Measurements from ENCODE around the gene IER2. TPM values are rescaled to one million over a fixed set of nuclear protein-coding genes. Genes with fewer than 3 reads are reported as not detected.

Gene IER2
- total and polyA plus RNA-seq, 9 of the 15 experiments (the other 6 are each of a cell fraction or from before 2014, with no cell fraction given) = 4.5 to 205 (median 23.7) TPM

DNA sequence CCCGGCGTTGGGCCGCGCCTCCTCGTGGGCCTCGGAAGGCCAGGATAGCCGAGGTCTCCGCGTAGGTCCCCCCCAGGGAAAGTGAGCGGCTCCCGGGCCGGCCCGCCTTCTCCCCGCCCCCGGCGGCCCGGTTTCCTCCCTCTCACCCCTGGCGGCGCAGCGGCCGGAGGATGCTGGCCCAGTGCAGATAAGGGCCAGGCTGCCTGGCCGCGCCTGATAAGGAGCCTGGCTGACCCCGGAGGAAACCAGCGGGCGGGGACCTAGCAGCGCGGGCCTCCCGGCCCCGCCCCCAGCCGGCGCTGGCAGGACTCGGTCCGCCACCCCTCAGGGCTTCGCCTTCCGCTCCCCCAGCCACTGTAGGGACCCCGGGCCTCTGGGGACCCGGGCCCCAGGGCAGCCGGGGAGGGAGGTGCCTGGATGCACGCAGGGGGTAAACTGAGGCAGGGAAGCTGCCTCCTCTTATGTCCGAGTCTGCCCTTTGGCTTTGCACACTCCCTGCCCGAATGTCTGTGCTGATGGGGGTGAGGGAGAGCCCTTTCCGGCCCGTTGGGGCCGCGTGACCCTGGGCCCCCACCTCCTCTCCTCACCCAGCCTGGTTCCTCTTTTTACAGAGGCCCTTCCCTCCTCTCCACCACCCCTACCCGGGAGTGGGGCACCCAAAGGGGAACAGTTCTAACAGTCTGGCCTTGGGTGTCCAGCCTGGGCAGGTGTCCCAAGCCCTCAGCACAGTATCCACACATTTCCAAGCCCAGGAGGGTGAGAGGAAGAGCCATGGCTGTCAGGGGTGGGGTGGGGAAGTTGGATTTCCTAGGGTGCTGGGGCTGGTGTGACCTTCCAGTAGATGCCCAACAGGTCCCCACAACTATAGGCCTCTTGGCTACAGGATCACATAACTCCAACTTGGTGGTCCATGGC lies 47.3 kb upstream of the IER2 start, which contains the start of gene LYL1 (continued):
- TF ChIP-seq, protein P1, sequence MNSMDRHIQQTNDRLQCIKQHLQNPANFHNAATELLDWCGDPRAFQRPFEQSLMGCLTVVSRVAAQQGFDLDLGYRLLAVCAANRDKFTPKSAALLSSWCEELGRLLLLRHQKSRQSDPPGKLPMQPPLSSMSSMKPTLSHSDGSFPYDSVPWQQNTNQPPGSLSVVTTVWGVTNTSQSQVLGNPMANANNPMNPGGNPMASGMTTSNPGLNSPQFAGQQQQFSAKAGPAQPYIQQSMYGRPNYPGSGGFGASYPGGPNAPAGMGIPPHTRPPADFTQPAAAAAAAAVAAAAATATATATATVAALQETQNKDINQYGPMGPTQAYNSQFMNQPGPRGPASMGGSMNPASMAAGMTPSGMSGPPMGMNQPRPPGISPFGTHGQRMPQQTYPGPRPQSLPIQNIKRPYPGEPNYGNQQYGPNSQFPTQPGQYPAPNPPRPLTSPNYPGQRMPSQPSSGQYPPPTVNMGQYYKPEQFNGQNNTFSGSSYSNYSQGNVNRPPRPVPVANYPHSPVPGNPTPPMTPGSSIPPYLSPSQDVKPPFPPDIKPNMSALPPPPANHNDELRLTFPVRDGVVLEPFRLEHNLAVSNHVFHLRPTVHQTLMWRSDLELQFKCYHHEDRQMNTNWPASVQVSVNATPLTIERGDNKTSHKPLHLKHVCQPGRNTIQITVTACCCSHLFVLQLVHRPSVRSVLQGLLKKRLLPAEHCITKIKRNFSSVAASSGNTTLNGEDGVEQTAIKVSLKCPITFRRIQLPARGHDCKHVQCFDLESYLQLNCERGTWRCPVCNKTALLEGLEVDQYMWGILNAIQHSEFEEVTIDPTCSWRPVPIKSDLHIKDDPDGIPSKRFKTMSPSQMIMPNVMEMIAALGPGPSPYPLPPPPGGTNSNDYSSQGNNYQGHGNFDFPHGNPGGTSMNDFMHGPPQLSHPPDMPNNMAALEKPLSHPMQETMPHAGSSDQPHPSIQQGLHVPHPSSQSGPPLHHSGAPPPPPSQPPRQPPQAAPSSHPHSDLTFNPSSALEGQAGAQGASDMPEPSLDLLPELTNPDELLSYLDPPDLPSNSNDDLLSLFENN (IDR thresholded peaks at IDR 0.05; ENCODE audit: low read depth in 2 of 2, low read length in 2 of 2) = peak in 1 of 2 experiments; percentile 98; a peak in 2 of 4 replicates
- TF ChIP-seq NELFE (IDR thresholded peaks at IDR 0.05; ENCODE audit: insufficient read depth, insufficient read length) = no peak
- TF ChIP-seq TRIM24 (IDR thresholded peaks at IDR 0.05) = peak; percentile 54 to 79; a peak in 3 of 4 replicates
- TF ChIP-seq BACH1 (tag; IDR thresholded peaks at IDR 0.05) = 0 out of 2 replicates have a peak, but pooled peaks have one; percentile 16
- no peak for TF ChIP-seq ZNF511 (CRISPR knock-in tag; IDR thresholded peaks at IDR 0.05)
- peak; percentile 15 for TF ChIP-seq TAF7 (tag; IDR thresholded peaks at IDR 0.05)
- peak; percentile 85 for TF ChIP-seq RAD51 (IDR thresholded peaks at IDR 0.05; ENCODE audit: borderline replicate concordance, low read depth)
- peak; percentile 80 for TF ChIP-seq KDM5B (IDR thresholded peaks at IDR 0.05; ENCODE audit: insufficient replicate concordance, low read depth, low read length)
- TF ChIP-seq, protein P2, sequence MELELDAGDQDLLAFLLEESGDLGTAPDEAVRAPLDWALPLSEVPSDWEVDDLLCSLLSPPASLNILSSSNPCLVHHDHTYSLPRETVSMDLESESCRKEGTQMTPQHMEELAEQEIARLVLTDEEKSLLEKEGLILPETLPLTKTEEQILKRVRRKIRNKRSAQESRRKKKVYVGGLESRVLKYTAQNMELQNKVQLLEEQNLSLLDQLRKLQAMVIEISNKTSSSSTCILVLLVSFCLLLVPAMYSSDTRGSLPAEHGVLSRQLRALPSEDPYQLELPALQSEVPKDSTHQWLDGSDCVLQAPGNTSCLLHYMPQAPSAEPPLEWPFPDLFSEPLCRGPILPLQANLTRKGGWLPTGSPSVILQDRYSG (tag; conservative IDR thresholded peaks at IDR 0.05; ENCODE audit: low read depth) = peak; percentile 83
- TF ChIP-seq SOX6 (IDR thresholded peaks at IDR 0.05) = peak; percentile 97
- TF ChIP-seq NFRKB (IDR thresholded peaks at IDR 0.05; ENCODE audit: low read depth) = peak; percentile 85
- TF ChIP-seq ZNF76 (CRISPR knock-in tag; IDR thresholded peaks at IDR 0.05; ENCODE audit: borderline replicate concordance) = no peak
- TF ChIP-seq TGIF2 (CRISPR knock-in tag; IDR thresholded peaks at IDR 0.05) = no peak
- TF ChIP-seq XRCC3 (IDR thresholded peaks at IDR 0.05) = no peak
- TF ChIP-seq, protein P3, sequence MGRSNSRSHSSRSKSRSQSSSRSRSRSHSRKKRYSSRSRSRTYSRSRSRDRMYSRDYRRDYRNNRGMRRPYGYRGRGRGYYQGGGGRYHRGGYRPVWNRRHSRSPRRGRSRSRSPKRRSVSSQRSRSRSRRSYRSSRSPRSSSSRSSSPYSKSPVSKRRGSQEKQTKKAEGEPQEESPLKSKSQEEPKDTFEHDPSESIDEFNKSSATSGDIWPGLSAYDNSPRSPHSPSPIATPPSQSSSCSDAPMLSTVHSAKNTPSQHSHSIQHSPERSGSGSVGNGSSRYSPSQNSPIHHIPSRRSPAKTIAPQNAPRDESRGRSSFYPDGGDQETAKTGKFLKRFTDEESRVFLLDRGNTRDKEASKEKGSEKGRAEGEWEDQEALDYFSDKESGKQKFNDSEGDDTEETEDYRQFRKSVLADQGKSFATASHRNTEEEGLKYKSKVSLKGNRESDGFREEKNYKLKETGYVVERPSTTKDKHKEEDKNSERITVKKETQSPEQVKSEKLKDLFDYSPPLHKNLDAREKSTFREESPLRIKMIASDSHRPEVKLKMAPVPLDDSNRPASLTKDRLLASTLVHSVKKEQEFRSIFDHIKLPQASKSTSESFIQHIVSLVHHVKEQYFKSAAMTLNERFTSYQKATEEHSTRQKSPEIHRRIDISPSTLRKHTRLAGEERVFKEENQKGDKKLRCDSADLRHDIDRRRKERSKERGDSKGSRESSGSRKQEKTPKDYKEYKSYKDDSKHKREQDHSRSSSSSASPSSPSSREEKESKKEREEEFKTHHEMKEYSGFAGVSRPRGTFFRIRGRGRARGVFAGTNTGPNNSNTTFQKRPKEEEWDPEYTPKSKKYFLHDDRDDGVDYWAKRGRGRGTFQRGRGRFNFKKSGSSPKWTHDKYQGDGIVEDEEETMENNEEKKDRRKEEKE (IDR thresholded peaks at IDR 0.05; ENCODE audit: borderline replicate concordance in 1 of 2, control insufficient read depth in 1 of 2, low read depth in 2 of 2, low read length in 1 of 2) = 0 out of 4 replicates have a peak, but pooled peaks of 1 of the 2 experiments have one; percentile 69
- TF ChIP-seq NR3C1 (CRISPR knock-in tag; IDR thresholded peaks at IDR 0.05) = 0 out of 2 replicates have a peak, but pooled peaks have one; percentile 34
